K562 (cell line): ENCODE measurements around the gene TPSG1. TPM values are rescaled to one million over a fixed set of nuclear protein-coding genes. Genes with fewer than 3 reads are reported as not detected.

ENCODE experiments used
- CBX5 ChIP-seq: IDR thresholded peaks from 2 replicates; pipeline ENCODE4 v1.6.1; 2014; ENCODE audit warnings: low read depth, borderline replicate concordance
- EHMT2 ChIP-seq: fragments of 450-650 bp; IDR thresholded peaks from 2 replicates; pipeline ENCODE4 v1.6.1; 2018; ENCODE audit warnings: antibody characterized with exemption
- HNRNPH1 ChIP-seq: fragments of 200-400 bp; formaldehyde crosslinking; optimal IDR thresholded peaks from 2 replicates; pipeline ENCODE3; 2017; ENCODE audit warnings: low read depth, mild to moderate bottlenecking, low read length, moderate library complexity
- HNRNPLL ChIP-seq: fragments of 200-400 bp; formaldehyde crosslinking; IDR thresholded peaks from 2 replicates; pipeline ENCODE4 v1.6.1; 2017; ENCODE audit warnings: low read length, low read depth, mild to moderate bottlenecking; ENCODE audit not compliant: poor library complexity, severe bottlenecking
- KDM4B ChIP-seq, 2 experiments: fragments of 450-650 bp in 1 of 2; sonication (generic) in 1 of 2; IDR thresholded peaks; 2 replicates each; pipeline ENCODE4 v1.6.1; 2016 to 2017; ENCODE audit warnings: borderline replicate concordance in 2 of 2, antibody characterized with exemption in 1 of 2, low read depth in 1 of 2, mild to moderate bottlenecking in 1 of 2
- MTA1 ChIP-seq: fragments of 450-650 bp; IDR thresholded peaks from 2 replicates; pipeline ENCODE4 v1.6.1; 2017; ENCODE audit warnings: borderline replicate concordance
- NBN ChIP-seq: fragments of 450-650 bp; IDR thresholded peaks from 2 replicates; pipeline ENCODE4 v1.6.1; 2016; ENCODE audit warnings: low read depth, mild to moderate bottlenecking
- PURB ChIP-seq: sonication (generic); formaldehyde crosslinking; IDR thresholded peaks from 2 replicates; pipeline ENCODE4 v1.9.0; 2021; ENCODE audit warnings: low read depth, mild to moderate bottlenecking, missing genetic modification reagents
- RBBP5 ChIP-seq: fragments of 200-600 bp; sonication (generic); IDR thresholded peaks from 2 replicates; pipeline ENCODE4 v1.6.1; 2012; ENCODE audit warnings: borderline replicate concordance, mild to moderate bottlenecking, low read length, control low read depth, inconsistent platforms; ENCODE audit not compliant: insufficient read depth, poor library complexity, severe bottlenecking
- TAF15 ChIP-seq: fragments of 200-400 bp; formaldehyde crosslinking; IDR thresholded peaks from 2 replicates; pipeline ENCODE4 v1.6.1; 2017; ENCODE audit warnings: mild to moderate bottlenecking, low read depth, low read length, moderate library complexity
- ZBTB1 ChIP-seq: sonication (generic); formaldehyde crosslinking; IDR thresholded peaks from 2 replicates; pipeline ENCODE4 v1.8.1; 2023; ENCODE audit warnings: missing genetic modification reagents, low read depth, mild to moderate bottlenecking, borderline replicate concordance
- ZNF232 ChIP-seq: sonication (generic); formaldehyde crosslinking; IDR thresholded peaks from 2 replicates; pipeline ENCODE4 v1.8.0; 2022; ENCODE audit warnings: mild to moderate bottlenecking, missing genetic modification reagents
- ZNF766 ChIP-seq: fragments of 200-800 bp; sonication (Bioruptor generic); conservative IDR thresholded peaks from 2 replicates; pipeline ENCODE4 v1.6.1; 2016; ENCODE audit warnings: missing genetic modification characterization, missing compliant biosample characterization
- ZNF77 ChIP-seq: fragments of 250-450 bp; sonication (Bioruptor Pico); IDR thresholded peaks from 2 replicates; pipeline ENCODE4 v1.5.0; 2020
- polyA plus RNA-seq, 8 experiments: library from polyadenylated mRNA; depleted of rRNA in 4 of 8; stranded (reverse) in 5 of 8; unstranded in 3 of 8; fragments of >200 nt; fragmentation: Nextera tagmentation in 2 of 8; fragmentation: Illumina TruSeq in 1 of 8; extraction: Ambion mirVana in 2 of 8; extraction: Trizol in 1 of 8; gene quantifications; 2 replicates each; pipeline versions ENCODE4 v1.2.1 to v1.2.3, GENCODE V29; 2011 to 2014; ENCODE audit warnings: inconsistent platforms in 1 of 8, missing spikeins in 1 of 8
- total RNA-seq, 7 experiments: library from RNA; depleted of rRNA in 6 of 7; stranded (reverse); fragments of >200 nt in 6 of 7; fragmentation: Illumina TruSeq in 2 of 7; extraction: Trizol in 2 of 7; gene quantifications; 2 replicates each; pipeline versions ENCODE4 v1.2.1 to v1.2.3, GENCODE V29; 2011 to 2021; ENCODE audit warnings: low replicate concordance in 1 of 7
- TF ChIP-seq, protein P1 (sequence below), 2 experiments: fragments of 450-650 bp; formaldehyde crosslinking in 1 of 2; IDR thresholded peaks; 2 replicates each; pipeline versions ENCODE4 v1.4.0 to v1.6.1; 2014 to 2020; ENCODE audit warnings: mild to moderate bottlenecking in 2 of 2, borderline replicate concordance in 1 of 2, low read depth in 1 of 2
- TF ChIP-seq, protein P2 (sequence below), 2 experiments: fragments of 200-800 bp in 1 of 2; sonication (Bioruptor generic) in 1 of 2; sonication (generic) in 1 of 2; formaldehyde crosslinking in 1 of 2; IDR thresholded peaks in 1 of 2; conservative IDR thresholded peaks in 1 of 2; 2 replicates each; pipeline versions ENCODE4 v1.5.0 to v1.6.1; 2016 to 2020; ENCODE audit warnings: missing compliant biosample characterization in 1 of 2, missing genetic modification characterization in 1 of 2, missing genetic modification reagents in 1 of 2

TPSG1 gene
- total and polyA plus RNA-seq, 9 of the 15 experiments (the other 6 are each of a cell fraction or from before 2014, with no cell fraction given): not detected

DNA sequence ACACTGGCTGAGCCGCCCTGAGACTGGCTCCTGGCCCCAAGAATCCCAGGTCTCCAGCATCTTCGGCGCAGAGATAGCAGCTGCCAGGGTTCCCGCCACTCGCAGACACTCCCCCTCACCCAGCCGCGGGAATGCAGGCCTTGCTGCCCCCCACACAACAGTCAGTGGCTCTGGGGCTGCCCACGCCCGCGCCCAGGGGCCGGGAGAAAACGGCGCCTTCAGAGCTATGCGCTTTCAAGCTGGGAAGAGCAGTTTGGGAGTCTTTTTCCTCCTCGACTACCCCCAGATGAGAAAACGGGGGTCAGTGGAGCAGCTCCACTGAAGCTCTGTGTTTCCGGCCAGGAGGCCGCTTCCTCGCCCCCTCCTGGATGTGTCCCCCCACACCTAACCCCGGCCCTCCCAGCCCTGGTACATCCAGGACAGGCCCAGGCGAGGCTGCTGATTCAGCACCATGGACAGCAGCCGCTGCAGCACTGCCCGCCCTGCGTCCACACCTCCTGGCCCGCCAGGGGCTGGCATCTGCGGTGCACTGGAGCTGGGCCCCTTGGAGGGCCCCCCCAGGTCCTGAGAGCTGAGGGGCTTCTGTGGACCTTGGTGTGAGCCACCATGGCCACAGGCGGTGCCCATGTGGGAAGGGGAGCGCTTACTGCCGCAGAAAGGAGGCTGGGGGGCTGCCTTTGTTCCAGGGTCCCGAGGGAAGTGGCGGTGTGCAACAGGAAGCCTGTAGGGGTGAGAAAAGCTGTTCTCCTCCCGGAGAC is 36.5 kb downstream of the TPSG1 start (continued):
- TF ChIP-seq, protein P1, sequence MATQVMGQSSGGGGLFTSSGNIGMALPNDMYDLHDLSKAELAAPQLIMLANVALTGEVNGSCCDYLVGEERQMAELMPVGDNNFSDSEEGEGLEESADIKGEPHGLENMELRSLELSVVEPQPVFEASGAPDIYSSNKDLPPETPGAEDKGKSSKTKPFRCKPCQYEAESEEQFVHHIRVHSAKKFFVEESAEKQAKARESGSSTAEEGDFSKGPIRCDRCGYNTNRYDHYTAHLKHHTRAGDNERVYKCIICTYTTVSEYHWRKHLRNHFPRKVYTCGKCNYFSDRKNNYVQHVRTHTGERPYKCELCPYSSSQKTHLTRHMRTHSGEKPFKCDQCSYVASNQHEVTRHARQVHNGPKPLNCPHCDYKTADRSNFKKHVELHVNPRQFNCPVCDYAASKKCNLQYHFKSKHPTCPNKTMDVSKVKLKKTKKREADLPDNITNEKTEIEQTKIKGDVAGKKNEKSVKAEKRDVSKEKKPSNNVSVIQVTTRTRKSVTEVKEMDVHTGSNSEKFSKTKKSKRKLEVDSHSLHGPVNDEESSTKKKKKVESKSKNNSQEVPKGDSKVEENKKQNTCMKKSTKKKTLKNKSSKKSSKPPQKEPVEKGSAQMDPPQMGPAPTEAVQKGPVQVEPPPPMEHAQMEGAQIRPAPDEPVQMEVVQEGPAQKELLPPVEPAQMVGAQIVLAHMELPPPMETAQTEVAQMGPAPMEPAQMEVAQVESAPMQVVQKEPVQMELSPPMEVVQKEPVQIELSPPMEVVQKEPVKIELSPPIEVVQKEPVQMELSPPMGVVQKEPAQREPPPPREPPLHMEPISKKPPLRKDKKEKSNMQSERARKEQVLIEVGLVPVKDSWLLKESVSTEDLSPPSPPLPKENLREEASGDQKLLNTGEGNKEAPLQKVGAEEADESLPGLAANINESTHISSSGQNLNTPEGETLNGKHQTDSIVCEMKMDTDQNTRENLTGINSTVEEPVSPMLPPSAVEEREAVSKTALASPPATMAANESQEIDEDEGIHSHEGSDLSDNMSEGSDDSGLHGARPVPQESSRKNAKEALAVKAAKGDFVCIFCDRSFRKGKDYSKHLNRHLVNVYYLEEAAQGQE (IDR thresholded peaks at IDR 0.05; ENCODE audit: borderline replicate concordance): peak; percentile 99
- TF ChIP-seq, protein P1 (CRISPR knock-in tag; IDR thresholded peaks at IDR 0.05; ENCODE audit: low read depth): peak; percentile 98
- TF ChIP-seq RBBP5: no peak
- no peak for TF ChIP-seq TAF15
- TF ChIP-seq HNRNPH1: no peak
- no peak for TF ChIP-seq ZNF766
- TF ChIP-seq, protein P2, sequence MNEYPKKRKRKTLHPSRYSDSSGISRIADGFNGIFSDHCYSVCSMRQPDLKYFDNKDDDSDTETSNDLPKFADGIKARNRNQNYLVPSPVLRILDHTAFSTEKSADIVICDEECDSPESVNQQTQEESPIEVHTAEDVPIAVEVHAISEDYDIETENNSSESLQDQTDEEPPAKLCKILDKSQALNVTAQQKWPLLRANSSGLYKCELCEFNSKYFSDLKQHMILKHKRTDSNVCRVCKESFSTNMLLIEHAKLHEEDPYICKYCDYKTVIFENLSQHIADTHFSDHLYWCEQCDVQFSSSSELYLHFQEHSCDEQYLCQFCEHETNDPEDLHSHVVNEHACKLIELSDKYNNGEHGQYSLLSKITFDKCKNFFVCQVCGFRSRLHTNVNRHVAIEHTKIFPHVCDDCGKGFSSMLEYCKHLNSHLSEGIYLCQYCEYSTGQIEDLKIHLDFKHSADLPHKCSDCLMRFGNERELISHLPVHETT (CRISPR knock-in tag; conservative IDR thresholded peaks at IDR 0.05 in 1 of 2, IDR thresholded peaks at IDR 0.05 in 1 of 2): peak in 1 of 2 experiments; percentile 33; a peak in 1 of 4 replicates
- TF ChIP-seq CBX5: no peak
- no peak for TF ChIP-seq ZNF77 (CRISPR knock-in tag)
- TF ChIP-seq KDM4B (IDR thresholded peaks at IDR 0.05; ENCODE audit: borderline replicate concordance in 2 of 2, low read depth in 1 of 2): no peak
- no peak for TF ChIP-seq NBN
- no peak for TF ChIP-seq HNRNPLL
- no peak for TF ChIP-seq MTA1
- TF ChIP-seq PURB (CRISPR knock-in tag): no peak
- TF ChIP-seq ZNF232: peak; percentile 75; the same call in 1 of the 2 replicates
- peak; percentile 95 for TF ChIP-seq EHMT2
- TF ChIP-seq ZBTB1 (CRISPR knock-in tag): peak; percentile 56; the same call in 1 of the 2 replicates
